Neural cell (in vitro differentiated cells): ENCODE data around the gene BFSP1. TPM values are rescaled to one million over a fixed set of nuclear protein-coding genes. Genes with fewer than 3 reads are reported as not detected.

Experiments used
- H2AFZ ChIP-seq: fragments of 200-600, 300-800 bp; sonication (generic), shearing (Covaris generic); 2 replicates; pipeline ENCODE4 v1.6.0; 2014; ENCODE audit warnings: low read depth, mild to moderate bottlenecking, antibody characterized with exemption, low read length, moderate library complexity
- H3F3A ChIP-seq: fragments of 200-600 bp; shearing (Covaris generic); 2 replicates; pipeline ENCODE4 v1.6.1; 2016; ENCODE audit warnings: mild to moderate bottlenecking, moderate library complexity, mixed read lengths, antibody characterized with exemption, low read length; ENCODE audit not compliant: insufficient read depth, poor library complexity, severe bottlenecking
- H3K27ac ChIP-seq: fragments of 200-600, 300-800 bp; sonication (generic), shearing (Covaris generic); 2 replicates; pipeline ENCODE4 v1.5.1; 2014; ENCODE audit warnings: mild to moderate bottlenecking, low read length, moderate library complexity
- H3K27me3 ChIP-seq: fragments of 300-800, 200-600 bp; sonication (generic), shearing (Covaris generic); 2 replicates; pipeline ENCODE4 v1.6.0; 2014; ENCODE audit warnings: mild to moderate bottlenecking, low read depth, low read length, moderate library complexity; ENCODE audit not compliant: insufficient read depth
- H3K36me3 ChIP-seq: fragments of 300-800, 200-600 bp; sonication (generic), shearing (Covaris generic); 2 replicates; pipeline ENCODE4 v1.5.1; 2014; ENCODE audit warnings: mild to moderate bottlenecking, antibody characterized with exemption, low read length, moderate library complexity; ENCODE audit not compliant: insufficient read depth
- H3K4me2 ChIP-seq: fragments of 300-800, 200-600 bp; sonication (generic), shearing (Covaris generic); 2 replicates; pipeline ENCODE4 v1.6.0; 2014; ENCODE audit warnings: mild to moderate bottlenecking, low read length
- H3K4me3 ChIP-seq: fragments of 300-800, 200-600 bp; sonication (generic), shearing (Covaris generic); 2 replicates; pipeline ENCODE4 v1.5.1; 2014; ENCODE audit warnings: mild to moderate bottlenecking, low read length, moderate library complexity
- H3K79me2 ChIP-seq: fragments of 200-600 bp; shearing (Covaris generic); replicated peaks from 2 replicates; pipeline ENCODE4 v1.6.0; 2014; ENCODE audit warnings: mild to moderate bottlenecking, low read length, moderate library complexity; ENCODE audit not compliant: insufficient read depth
- H3K9ac ChIP-seq: fragments of 300-800, 200-600 bp; sonication (generic), shearing (Covaris generic); 2 replicates; pipeline ENCODE4 v1.6.1; 2016; ENCODE audit warnings: mild to moderate bottlenecking, low read length, mixed read lengths
- H3K9me2 ChIP-seq: fragments of 200-600 bp; shearing (Covaris generic); 2 replicates; pipeline ENCODE4 v1.6.1; 2016; ENCODE audit warnings: mild to moderate bottlenecking, low read length, mixed read lengths; ENCODE audit not compliant: insufficient read depth
- H3K9me3 ChIP-seq: fragments of 200-600, 300-800 bp; sonication (generic), shearing (Covaris generic); 2 replicates; pipeline ENCODE4 v1.6.1; 2016; ENCODE audit warnings: mild to moderate bottlenecking, mixed run types, low read length, moderate library complexity, mixed read lengths
- H4K20me1 ChIP-seq: fragments of 200-600 bp; shearing (Covaris generic); 2 replicates; pipeline ENCODE4 v1.6.1; 2016; ENCODE audit warnings: mild to moderate bottlenecking, mixed run types; ENCODE audit not compliant: insufficient read depth
- CTCF ChIP-seq: fragments of 450-650 bp; IDR thresholded peaks from 2 replicates; pipeline ENCODE4 v1.5.1; 2014; ENCODE audit warnings: antibody characterized with exemption, mild to moderate bottlenecking, moderate library complexity; ENCODE audit not compliant: poor library complexity, severe bottlenecking
- EP300 ChIP-seq: fragments of 450-650 bp; conservative IDR thresholded peaks from 2 replicates; pipeline ENCODE4 v1.6.1; 2014; ENCODE audit warnings: antibody characterized with exemption, mild to moderate bottlenecking, moderate library complexity; ENCODE audit not compliant: poor library complexity, severe bottlenecking
- EZH2 ChIP-seq: fragments of 200-600, 300-800 bp; shearing (Covaris generic), sonication (generic); IDR thresholded peaks from 2 replicates; pipeline ENCODE4 v1.6.1; 2014; ENCODE audit warnings: antibody characterized with exemption, low read length, borderline replicate concordance, mild to moderate bottlenecking; ENCODE audit not compliant: insufficient read depth, poor library complexity, severe bottlenecking
- MXI1 ChIP-seq: fragments of 450-650 bp; conservative IDR thresholded peaks from 2 replicates; pipeline ENCODE4 v1.6.1; 2014; ENCODE audit warnings: antibody characterized with exemption, mild to moderate bottlenecking; ENCODE audit not compliant: poor library complexity, severe bottlenecking
- POLR2AphosphoS5 ChIP-seq: IDR thresholded peaks from 2 replicates; pipeline ENCODE4 v1.6.1; 2012
- RAD21 ChIP-seq: fragments of 450-650 bp; conservative IDR thresholded peaks from 2 replicates; pipeline ENCODE4 v1.6.1; 2014; ENCODE audit warnings: antibody characterized with exemption, mild to moderate bottlenecking, moderate library complexity
- REST ChIP-seq: IDR thresholded peaks from 2 replicates; pipeline ENCODE4 v1.6.1; 2012; ENCODE audit warnings: borderline replicate concordance
- SMC3 ChIP-seq: fragments of 450-650 bp; conservative IDR thresholded peaks from 2 replicates; pipeline ENCODE4 v1.6.1; 2014; ENCODE audit warnings: antibody characterized with exemption, mild to moderate bottlenecking, moderate library complexity; ENCODE audit not compliant: poor library complexity
- TAF1 ChIP-seq: IDR thresholded peaks from 2 replicates; pipeline ENCODE4 v1.6.1; 2012; ENCODE audit warnings: low read depth
- polyA plus RNA-seq: library from polyadenylated mRNA; depleted of rRNA; stranded (reverse); fragments of >200 nt; gene quantifications from 2 replicates; pipeline ENCODE4 v1.2.3, GENCODE V29; 2014

BFSP1 gene
- polyA plus RNA-seq, 1 donor from 2014 or later, result 1.3 TPM

GRCh38 chr20:17510548-17510947 lies 20.6 kb downstream of the BFSP1 start:
- TF ChIP-seq EP300, result no peak
- Histone ChIP-seq H3K79me2 (no peaks in the 10 kb centered on the region), H3F3A (no peaks in the 10 kb centered on the region), H2AFZ (no peak overlapping the region), H4K20me1 (no peaks in the 10 kb centered on the region), H3K9me3 (no peaks in the 10 kb centered on the region), H3K9ac (no peak overlapping the region), H3K4me2 (no peak overlapping the region), H3K27me3 (no peaks in the 10 kb centered on the region), H3K9me2 (no peaks in the 10 kb centered on the region), H3K4me3 (no peak overlapping the region), H3K27ac (no peak overlapping the region), H3K36me3 (no peaks in the 10 kb centered on the region)

- Histone ChIP-seq H3K79me2 (no peaks in the 10 kb centered on the region), H3K9me3 (no peaks in the 10 kb centered on the region), H3K4me2 (no peak overlapping the region), H3K9me2 (no peaks in the 10 kb centered on the region), H3K27me3 (no peaks in the 10 kb centered on the region), H3K36me3 (no peaks in the 10 kb centered on the region), H3F3A (no peaks in the 10 kb centered on the region), H3K27ac (no peak overlapping the region), H3K4me3 (no peak overlapping the region), H3K9ac (no peak overlapping the region), H2AFZ (no peak overlapping the region), H4K20me1 (no peaks in the 10 kb centered on the region)
- TF ChIP-seq RAD21, result no peak
- no peak for TF ChIP-seq MXI1
- no peak for TF ChIP-seq SMC3
- TF ChIP-seq EZH2, result no peak
- TF ChIP-seq EP300, result no peak
- no peak for TF ChIP-seq TAF1
- no peak for TF ChIP-seq CTCF
These were observed 22.4 kb downstream of the BFSP1 start for GRCh38 chr20:17508756-17509155.

GRCh38 chr20:17507531-17507930 lies 23.6 kb downstream of the BFSP1 start:
- TF ChIP-seq CTCF (no peak), SMC3 (no peak), REST (no peak), MXI1 (no peak), POLR2AphosphoS5 (no peak), TAF1 (no peak), RAD21 (no peak), EP300 (no peak), EZH2 (no peak)
- Histone ChIP-seq H2AFZ (no peak overlapping the region), H3F3A (no peaks in the 10 kb centered on the region), H3K4me3 (no peak overlapping the region), H3K4me2 (no peak overlapping the region), H3K27me3 (no peaks in the 10 kb centered on the region), H3K9ac (no peak overlapping the region), H3K79me2 (no peaks in the 10 kb centered on the region), H3K27ac (no peak overlapping the region), H3K9me2 (no peaks in the 10 kb centered on the region), H3K36me3 (no peaks in the 10 kb centered on the region), H4K20me1 (no peaks in the 10 kb centered on the region), H3K9me3 (no peaks in the 10 kb centered on the region)
